GM18508 (cell line): Measurements from ENCODE around the gene DAAM1.

Source experiments
- ATAC-seq: cut with Tn5 transposase; IDR thresholded peaks from one replicate; pipeline ENCODE4 v1.9.1; 2021; ENCODE audit warnings: moderate number of reproducible peaks; ENCODE audit not compliant: insufficient read depth, unreplicated experiment

The DAAM1 gene

GRCh38 chr14:59252772-59253500, 64.5 kb downstream of the DAAM1 start:
- ATAC-seq: no peak

GRCh38 chr14:59253527-59253926, 65.1 kb downstream of the DAAM1 start:
- no peak for ATAC-seq

DNA sequence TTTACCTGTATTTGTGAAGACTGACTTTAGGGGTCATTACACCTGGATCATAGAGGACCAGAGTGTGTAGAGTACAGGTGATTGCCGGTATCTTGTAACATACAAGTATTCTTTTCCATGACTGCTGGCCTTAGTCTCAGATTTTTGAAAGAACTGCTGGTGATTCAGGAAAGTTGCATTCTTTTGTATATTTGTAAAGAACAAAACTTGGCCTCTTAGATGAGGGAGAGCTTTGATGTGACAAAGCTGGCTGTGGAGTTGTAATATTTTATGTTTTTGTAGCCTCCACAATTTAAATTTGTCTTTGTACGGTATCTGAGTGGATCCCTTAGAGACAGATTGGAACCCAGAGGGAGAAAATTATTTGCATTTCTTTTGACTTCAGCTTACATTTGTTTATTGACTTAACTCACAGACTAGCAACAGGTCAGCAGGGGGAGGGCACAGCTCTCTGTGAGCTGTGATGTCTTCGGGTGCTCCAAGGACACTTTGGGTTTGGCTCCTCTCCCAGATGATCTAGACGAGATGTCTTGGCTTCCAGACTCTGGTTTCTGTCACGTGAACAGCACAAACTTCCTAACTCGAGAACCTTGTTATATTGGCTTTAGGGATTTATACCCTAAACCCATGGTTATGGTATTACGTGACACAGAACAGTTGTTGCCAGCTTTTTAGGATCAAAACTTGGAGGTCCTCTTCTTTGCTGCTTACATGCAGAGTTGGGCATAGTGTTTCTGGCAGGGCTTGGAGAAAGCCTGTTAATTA, 65.9 kb downstream of the DAAM1 start:
- ATAC-seq: no peak

DNA sequence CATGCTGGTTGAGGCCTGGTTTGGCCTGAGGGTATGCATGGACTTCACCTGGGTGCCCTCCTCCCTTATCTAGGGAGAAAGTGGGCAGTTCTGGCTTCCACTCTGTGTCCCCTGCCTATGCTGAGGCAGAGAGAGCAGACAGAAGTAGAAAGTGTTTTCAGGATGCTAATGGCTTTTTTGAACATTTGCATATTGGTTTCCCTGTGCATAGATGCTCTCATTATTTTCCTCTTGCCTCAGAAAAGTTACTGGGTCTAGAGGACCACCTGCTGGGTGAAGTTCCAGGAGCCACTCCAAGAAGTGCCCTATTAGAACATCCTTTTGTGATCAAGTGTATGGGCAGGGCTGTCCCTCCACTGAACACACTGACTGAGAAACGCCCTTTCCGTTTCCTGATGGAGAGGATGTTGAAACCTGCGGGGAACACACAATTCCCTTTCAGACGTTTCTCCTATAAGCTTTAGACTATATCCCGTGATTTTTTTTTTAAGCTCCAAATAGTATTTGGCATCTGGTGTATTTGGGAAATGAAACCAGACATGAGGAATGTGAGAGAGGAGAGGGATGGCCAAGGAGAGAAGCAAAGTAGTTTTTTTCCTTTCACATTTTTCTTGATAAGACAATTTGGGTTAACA, 66.6 kb downstream of the DAAM1 start:
- no peak for ATAC-seq

DNA sequence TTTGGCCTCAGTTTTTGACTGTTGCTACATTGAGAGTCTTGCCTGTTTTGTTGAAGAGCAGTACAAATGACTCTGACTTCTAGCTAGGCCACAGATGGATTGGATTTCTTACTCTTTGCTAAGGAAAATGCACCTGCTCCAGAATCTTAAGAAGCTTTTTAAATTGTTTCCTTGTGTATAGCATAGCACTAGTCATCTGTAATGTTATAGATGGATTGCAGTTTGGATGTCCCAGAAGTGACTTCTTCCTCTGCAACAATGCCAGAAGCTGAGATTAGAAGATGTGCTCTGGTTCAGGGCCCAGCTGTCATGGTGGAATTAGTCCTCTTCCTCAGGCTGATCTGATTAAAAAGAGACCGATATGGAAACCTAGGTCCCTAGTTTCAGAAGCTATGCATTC, 67.9 kb downstream of the DAAM1 start:
- ATAC-seq: no peak

DNA sequence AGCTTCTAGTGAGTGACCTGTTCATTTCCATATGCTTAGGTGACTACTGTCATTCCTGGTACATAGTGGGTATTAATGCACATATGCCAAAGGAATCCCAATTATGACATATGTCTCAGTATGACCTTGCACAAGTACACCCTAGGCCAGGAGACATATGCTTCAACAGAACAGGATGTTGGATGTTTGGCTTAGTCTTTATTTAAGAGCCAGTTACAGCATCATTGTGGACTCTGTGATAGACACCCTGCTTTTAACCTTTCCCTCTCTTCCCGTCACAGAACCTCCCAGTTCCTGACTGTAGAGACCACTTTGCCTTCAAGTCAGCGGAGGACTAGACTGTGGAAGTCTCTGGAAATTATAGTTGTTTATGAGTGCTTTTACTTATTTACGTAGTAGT, 72.9 kb downstream of the DAAM1 start:
- no peak for ATAC-seq

DNA sequence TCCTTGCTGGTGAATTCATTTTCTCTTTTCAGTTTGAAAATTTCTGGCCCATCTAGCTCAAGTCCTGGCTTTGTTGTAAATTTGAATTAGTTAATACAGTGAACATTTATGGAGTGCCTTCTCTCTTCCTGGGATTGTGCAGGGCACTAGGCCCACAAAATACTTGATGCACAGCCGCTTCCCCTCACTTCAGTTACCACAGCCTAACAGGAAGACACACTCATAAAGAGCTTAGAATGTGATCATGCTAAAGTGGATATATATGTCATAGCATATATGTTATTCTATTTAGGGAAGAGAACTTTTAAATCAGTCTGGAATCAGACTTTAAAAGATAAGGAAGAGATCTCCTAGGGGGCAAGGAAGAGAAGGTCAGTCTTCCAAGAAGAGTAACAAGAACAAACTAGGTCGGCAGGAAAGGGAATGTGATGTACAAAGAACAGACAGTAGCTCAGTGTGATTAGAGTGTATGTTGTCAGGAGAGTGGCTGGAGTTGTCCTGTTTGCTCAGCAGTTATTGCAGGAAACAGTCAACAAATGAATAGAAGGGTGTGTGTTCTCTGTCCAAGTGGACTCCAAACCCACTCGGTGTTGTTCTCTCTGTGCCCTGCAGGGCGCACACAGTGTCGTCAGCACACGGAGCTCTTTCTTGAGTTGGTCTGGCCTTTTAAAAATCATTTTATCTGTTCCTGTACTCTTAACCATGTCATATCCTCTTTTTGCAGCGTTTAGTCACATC, 74.4 kb downstream of the DAAM1 start:
- no peak for ATAC-seq

- no peak for ATAC-seq
Observed at GRCh38 chr14:59265808-59266207, 77.3 kb downstream of the DAAM1 start.

DNA sequence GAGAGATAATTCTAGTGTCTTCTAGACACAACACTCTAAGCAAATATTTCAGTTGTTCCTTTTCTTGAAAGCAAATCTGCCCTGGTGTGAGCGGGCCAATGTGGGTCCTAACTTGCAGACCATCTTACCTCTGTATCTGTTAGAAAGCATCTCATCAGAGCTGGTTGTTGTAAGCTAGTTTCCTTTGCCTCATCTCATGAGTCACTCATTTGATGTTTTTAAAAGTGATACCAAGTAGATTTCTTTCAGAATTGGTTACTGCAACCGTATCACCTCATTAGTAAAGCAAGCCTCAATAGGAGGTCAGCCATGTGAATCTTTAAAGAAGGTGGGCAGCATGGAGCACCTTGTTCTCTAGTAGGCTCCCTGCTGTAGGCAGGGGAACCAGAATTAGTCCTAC, 78.6 kb downstream of the DAAM1 start:
- ATAC-seq: no peak

GRCh38 chr14:59268011-59268410, 79.5 kb downstream of the DAAM1 start:
- no peak for ATAC-seq

- no peak for ATAC-seq
Observed at GRCh38 chr14:59268858-59269257, 80.4 kb downstream of the DAAM1 start.

- ATAC-seq: no peak
Observed at GRCh38 chr14:59269466-59269865, 81.0 kb downstream of the DAAM1 start.

- no peak for ATAC-seq
Observed at GRCh38 chr14:59271256-59271655, 82.8 kb downstream of the DAAM1 start.

DNA sequence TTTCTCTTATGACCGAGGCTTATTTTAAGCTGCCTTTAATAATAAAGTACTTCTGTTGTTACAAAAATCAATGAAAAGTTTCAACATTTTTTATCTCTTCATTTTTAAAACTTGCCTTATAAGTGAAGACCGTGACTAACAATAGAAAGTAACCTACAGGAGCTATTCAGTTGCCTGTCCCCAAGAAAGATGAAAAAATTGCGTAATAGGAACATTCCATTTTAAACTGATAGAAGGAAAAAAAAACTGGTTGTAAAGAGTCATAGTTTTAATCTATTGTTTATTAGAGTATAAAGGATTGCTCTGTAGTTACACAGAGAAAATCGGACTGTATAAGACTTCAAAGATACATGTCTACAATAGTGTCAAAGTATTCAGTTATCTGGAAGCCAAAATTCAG, 83.3 kb downstream of the DAAM1 start:
- ATAC-seq: no peak

- no peak for ATAC-seq
Observed at GRCh38 chr14:59272633-59273032, 84.2 kb downstream of the DAAM1 start.

GRCh38 chr14:59273737-59274136, 85.3 kb downstream of the DAAM1 start:
- ATAC-seq: no peak

DNA sequence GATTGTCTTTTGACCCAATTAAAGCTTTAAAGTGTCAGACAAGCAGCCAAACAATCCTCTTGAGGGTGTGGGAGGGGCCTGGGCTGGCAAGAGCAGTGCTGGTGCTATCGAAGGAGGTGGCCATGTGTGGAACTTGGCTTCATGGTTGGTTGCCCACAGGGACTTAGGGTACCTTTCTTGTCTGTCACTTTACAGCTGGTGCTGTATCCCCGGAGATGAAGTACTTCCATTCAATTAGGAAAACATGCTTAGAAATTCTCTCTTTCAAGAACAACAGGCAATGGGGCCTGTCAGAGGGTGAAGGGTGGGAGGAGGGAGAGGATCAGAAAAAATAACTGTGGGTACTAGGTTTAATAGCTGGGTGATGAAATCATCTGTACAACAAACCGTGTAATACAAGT, 86.5 kb downstream of the DAAM1 start:
- ATAC-seq: peak; percentile 36

- peak; percentile 69 for ATAC-seq
Observed at GRCh38 chr14:59275668-59276067, 87.2 kb downstream of the DAAM1 start.

DNA sequence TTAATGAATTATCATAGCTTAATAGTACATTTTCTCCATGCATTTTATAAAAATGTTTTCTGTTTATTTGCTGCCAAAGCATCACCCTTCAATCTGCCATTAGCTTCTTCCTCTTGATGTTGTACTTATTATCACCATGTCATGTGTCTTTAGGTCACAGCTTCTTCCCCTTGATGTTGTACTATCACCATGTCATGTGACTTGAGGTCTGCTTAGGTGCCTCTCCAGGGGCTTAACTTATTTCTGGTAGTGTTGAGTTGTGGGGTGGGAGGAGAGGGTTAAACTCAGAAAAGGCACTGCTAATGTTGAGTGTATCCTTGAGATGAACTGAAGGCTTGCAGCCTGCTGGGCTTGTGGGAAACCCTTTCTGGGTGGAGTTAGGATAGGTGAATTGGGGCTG, 87.8 kb downstream of the DAAM1 start:
- ATAC-seq: no peak

- ATAC-seq: no peak
Observed at GRCh38 chr14:59277659-59278058, 89.2 kb downstream of the DAAM1 start.

- ATAC-seq: no peak
Observed at GRCh38 chr14:59278111-59278510, 89.6 kb downstream of the DAAM1 start.
